ENCODE measurements around the gene ZMAT1.
"Not testable (repeated sequence)": the region's sequence is repeated elsewhere in the genome, so short reads cannot be mapped to it uniquely, and the experiment has no call there.

ZMAT1 gene

GRCh38 chrX:101931488-101932248 lies at the start of gene ZMAT1:
TSS of gene ZMAT1 (minus strand) at chrX:101932027. CDS start at chrX:101932008, 19 bp downstream.
- peak; percentile 6 for DNase-seq

- no peak for DNase-seq
Measured at GRCh38 chrX:101977106-101977505, 45.3 kb upstream of the ZMAT1 start.

GRCh38 chrX:101973066-101973465 lies 41.2 kb upstream of the ZMAT1 start:
- no peak for DNase-seq

- not testable (repeated sequence) for DNase-seq
Measured at GRCh38 chrX:101964923-101965539, 33.2 kb upstream of the ZMAT1 start.

- DNase-seq: no peak
Measured at GRCh38 chrX:101958139-101958538, 26.3 kb upstream of the ZMAT1 start.

GRCh38 chrX:101957174-101957573 lies 25.3 kb upstream of the ZMAT1 start:
- no peak for DNase-seq

- no peak for DNase-seq
Measured at GRCh38 chrX:101956556-101956955, 24.7 kb upstream of the ZMAT1 start.

GRCh38 chrX:101950581-101950980 lies 18.8 kb upstream of the ZMAT1 start:
- DNase-seq: no peak

- DNase-seq: no peak
Measured at GRCh38 chrX:101932249-101932570, 383 bp upstream of the ZMAT1 start.

- DNase-seq: no peak
Measured at GRCh38 chrX:101931136-101931487, 715 bp downstream of the ZMAT1 start.

- no peak for DNase-seq
Measured at GRCh38 chrX:101925733-101926132, 6.1 kb downstream of the ZMAT1 start.

GRCh38 chrX:101918751-101919150 lies 13.1 kb downstream of the ZMAT1 start:
- no peak for DNase-seq

- DNase-seq: no peak
Measured at GRCh38 chrX:101906136-101906796, 25.6 kb downstream of the ZMAT1 start.

GRCh38 chrX:101904996-101905395 lies 26.8 kb downstream of the ZMAT1 start:
- no peak for DNase-seq
